Naive thymus-derived CD4-positive, alpha-beta T cell (primary cell): ENCODE results near the gene CLSTN1. TPM values are rescaled to one million over a fixed set of nuclear protein-coding genes. Genes with fewer than 3 reads are reported as not detected.
A peak's percentile ranks its signal among the peaks of the same experiment; 100 is the strongest.

Source experiments
- ATAC-seq: fragments of 150-1000 bp; cut with Tn5 transposase; 2 replicates; pipeline ENCODE4 v1.10.0; 2021; ENCODE audit warnings: mild to moderate bottlenecking, moderate library complexity
- CTCF ChIA-PET: fragments of 350-600 bp; sonication (Branson Sonifier 250); formaldehyde crosslinking; loops from one replicate; lab custom pipeline; 2021; ENCODE audit warnings: antibody characterized with exemption; lab: Charles Lee
- POLR2A ChIA-PET: fragments of 350-600 bp; sonication (Branson Sonifier 250); formaldehyde crosslinking; loops from one replicate; lab custom pipeline; 2021; ENCODE audit warnings: antibody characterized with exemption, inconsistent platforms; lab: Charles Lee
- DNase-seq, 9 donors: peaks; one replicate each; pipeline versions ENCODE4 v3.0.0 to v3.0.0-alpha.2; 2020 to 2022; ENCODE audit warnings: mixed read lengths in 1 of 9
- H3K27ac ChIP-seq: one replicate; pipeline ENCODE4 v1.7.0; 2013; ENCODE audit warnings: mild to moderate bottlenecking, low read depth, low read length, moderate library complexity
- H3K27me3 ChIP-seq, 2 donors: one replicate each; pipeline ENCODE4 v1.7.0; 2013; ENCODE audit warnings: low read length in 2 of 2, mild to moderate bottlenecking in 2 of 2, moderate library complexity in 2 of 2; ENCODE audit not compliant: control insufficient read depth in 2 of 2, insufficient read depth in 2 of 2
- H3K36me3 ChIP-seq, 3 experiments: 1 replicate in 2 of 3; 2 replicates in 1 of 3; pipeline ENCODE4 v1.7.0; 2013; ENCODE audit warnings: low read length in 3 of 3, mild to moderate bottlenecking in 3 of 3, moderate library complexity in 1 of 3; ENCODE audit not compliant: insufficient read depth in 3 of 3, control insufficient read depth in 2 of 3
- H3K4me1 ChIP-seq, 2 donors: one replicate each; pipeline ENCODE4 v1.7.0; 2013; ENCODE audit warnings: low read length in 2 of 2, mild to moderate bottlenecking in 2 of 2, moderate library complexity in 1 of 2; ENCODE audit not compliant: control insufficient read depth in 2 of 2, insufficient read depth in 2 of 2
- H3K4me3 ChIP-seq: 2 replicates; pipeline ENCODE4 v1.7.0; 2013; ENCODE audit warnings: mild to moderate bottlenecking, low read length
- H3K9me3 ChIP-seq, 3 experiments: 1 replicate in 2 of 3; 2 replicates in 1 of 3; pipeline ENCODE4 v1.7.0; 2013; ENCODE audit warnings: low read length in 3 of 3; ENCODE audit not compliant: control insufficient read depth in 2 of 3
- H3K27ac Mint-ChIP-seq, 9 donors: one replicate each; pipeline ENCODE4 v1.8.0; 2020 to 2022; ENCODE audit warnings: mixed read lengths in 9 of 9, mild to moderate bottlenecking in 8 of 9, moderate library complexity in 5 of 9, inconsistent platforms in 2 of 9
- H3K27me3 Mint-ChIP-seq, 5 donors: one replicate each; pipeline ENCODE4 v1.8.0; 2021 to 2022; ENCODE audit warnings: mixed read lengths in 5 of 5, mild to moderate bottlenecking in 1 of 5
- H3K36me3 Mint-ChIP-seq, 5 donors: one replicate each; pipeline ENCODE4 v1.8.0; 2020 to 2022; ENCODE audit warnings: mixed read lengths in 5 of 5, mild to moderate bottlenecking in 3 of 5, inconsistent platforms in 1 of 5
- H3K4me1 Mint-ChIP-seq, 7 donors: one replicate each; pipeline ENCODE4 v1.8.0; 2020 to 2022; ENCODE audit warnings: mixed read lengths in 7 of 7, mild to moderate bottlenecking in 3 of 7, inconsistent platforms in 1 of 7
- H3K4me3 Mint-ChIP-seq, 10 donors: one replicate each; pipeline ENCODE4 v1.8.0; 2020 to 2022; ENCODE audit warnings: mild to moderate bottlenecking in 10 of 10, mixed read lengths in 10 of 10, moderate library complexity in 6 of 10, inconsistent platforms in 2 of 10
- H3K9me3 Mint-ChIP-seq, 11 donors: one replicate each; pipeline ENCODE4 v1.8.0; 2020 to 2022; ENCODE audit warnings: mixed read lengths in 11 of 11, mild to moderate bottlenecking in 4 of 11, inconsistent platforms in 1 of 11, moderate library complexity in 1 of 11
- intact Hi-C, 2 donors: fragments of 100-400 bp; cut with micrococcal nuclease; formaldehyde crosslinking; loops; one replicate each; pipeline ENCODE4 v1.15.1; 2023
- polyA plus RNA-seq, 2 donors: library from polyadenylated mRNA; unstranded; fragments of 300-500 nt; fragmentation: Illumina TruSeq; gene quantifications; one replicate each; pipeline ENCODE4 v1.2.3, GENCODE V29; 2021
- total RNA-seq, 6 experiments: library from RNA in 5 of 6; stranded (reverse) in 5 of 6; gene quantifications; 1 replicate in 5 of 6; 2 replicates in 1 of 6; pipeline ENCODE4 v1.2.3 and lab custom pipeline; 2021 to 2026

The CLSTN1 gene
- total and polyA plus RNA-seq, 7 experiments from 2014 or later = 16.9 to 116 (median 78.3) TPM

DNA sequence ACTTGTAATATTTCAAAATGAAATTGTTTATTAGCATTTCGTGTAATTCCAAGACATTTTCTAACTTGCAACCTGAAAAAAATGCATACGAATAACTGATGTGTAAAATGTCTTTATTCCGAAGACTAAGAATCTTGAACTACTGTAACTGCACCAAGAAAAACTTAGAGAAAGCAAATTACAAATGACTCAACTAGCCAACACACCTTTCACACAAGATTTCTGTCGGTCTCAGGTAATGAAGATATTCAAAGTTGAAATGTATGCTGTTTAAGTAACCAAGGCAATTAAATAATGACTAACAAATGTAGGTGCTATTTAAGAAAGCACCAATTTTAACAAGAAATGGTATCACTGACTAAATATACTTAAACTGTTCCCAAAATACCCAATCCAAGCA lies 2.1 kb downstream of the CLSTN1 start:
- peak overlapping the region in 9 of 10 donors; percentile 95 to 99 (median 98) for H3K4me3 Mint-ChIP-seq
- peaks cover 0 to 2% (median 0%) of the 10 kb centered on the region in 11 donors for H3K9me3 Mint-ChIP-seq
- POLR2A ChIA-PET = interaction anchor here (0.8 to 0.9 kb wide), 2 partner anchors 17 to 29 kb away, joined by 3 to 9 read pairs; no protein-coding TSS in a partner anchor
- peaks cover 0 to 8% (median 0%) of the 10 kb centered on the region in 5 donors for H3K36me3 Mint-ChIP-seq
- CTCF ChIA-PET = interaction anchor here (1.4 kb wide), 1 partner anchor 53 kb away, joined by 5 read pairs; no protein-coding TSS in a partner anchor
- H3K27me3 Mint-ChIP-seq = peaks cover 0 to under 1% (median 0%) of the 10 kb centered on the region in 5 donors
- Histone ChIP-seq H3K27me3 (no peaks in the 10 kb centered on the region), H3K4me1 (peaks cover 24 to 34% of the 10 kb centered on the region in 2 donors), H3K36me3 (peaks cover 0 to 3% (median 0%) of the 10 kb centered on the region in 3 experiments), H3K4me3 (no peak overlapping the region), H3K27ac (no peak overlapping the region), H3K9me3 (no peaks in the 10 kb centered on the region)
- H3K4me1 Mint-ChIP-seq = peaks cover 33 to 52% (median 49%) of the 10 kb centered on the region in 7 donors
- H3K27ac Mint-ChIP-seq = peak overlapping the region in 3 of 9 donors; percentile 24 to 97 (median 91)
- intact Hi-C loops = loop anchor here (2.0 to 10.0 kb wide), 3 partner anchors 21 to 947 kb away; partner anchors contain the start of gene ENO1 (in 1 of the 2)
- no peak for ATAC-seq
- DNase-seq = no peak

DNA sequence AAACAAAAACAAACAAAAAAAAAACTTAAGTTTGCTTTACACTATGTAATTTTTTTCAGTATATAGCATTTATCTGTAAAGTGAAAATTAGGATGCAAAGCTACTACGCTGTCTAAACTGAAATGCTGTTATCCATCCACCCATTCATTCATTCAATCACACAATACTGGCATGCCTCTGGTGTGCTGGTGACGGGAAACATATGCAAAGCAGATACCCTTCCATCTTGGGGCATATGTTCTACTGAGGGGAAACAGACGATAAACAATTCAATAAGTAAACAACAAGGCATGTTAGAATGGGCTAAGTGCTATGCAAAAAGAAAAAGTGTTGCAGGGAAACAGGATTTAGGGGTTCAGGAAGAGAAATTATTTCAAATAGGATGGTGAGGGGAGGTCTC lies 3.2 kb downstream of the CLSTN1 start:
- Mint-ChIP-seq H3K27me3 (no peaks in the 10 kb centered on the region), H3K36me3 (peaks cover 0 to 12% (median 4%) of the 10 kb centered on the region in 5 donors), H3K9me3 (peaks cover 0 to 2% (median 0%) of the 10 kb centered on the region in 11 donors), H3K4me3 (peak overlapping the region in 7 of 10 donors; percentile 8 to 73 (median 49)), H3K27ac (no peak overlapping the region), H3K4me1 (peaks cover 34 to 51% (median 47%) of the 10 kb centered on the region in 7 donors)
- Histone ChIP-seq H3K4me3 (no peak overlapping the region), H3K27me3 (no peaks in the 10 kb centered on the region), H3K9me3 (no peaks in the 10 kb centered on the region), H3K27ac (no peak overlapping the region), H3K36me3 (peaks cover 0 to 3% (median 0%) of the 10 kb centered on the region in 3 experiments), H3K4me1 (peaks cover 24 to 34% of the 10 kb centered on the region in 2 donors)
- intact Hi-C loops = loop anchor here (5.0 to 10.0 kb wide), 2 partner anchors 103 to 946 kb away; partner anchors contain the start of gene ENO1 (in 1 of the 2)
- DNase-seq (no peak), ATAC-seq (no peak)
- ChIA-PET CTCF (interaction anchor here (1.8 kb wide), 1 partner anchor 194 kb away, joined by 5 read pairs; no protein-coding TSS in a partner anchor), POLR2A (interaction anchor here (0.7 kb wide), 1 partner anchor 427 kb away, joined by 3 read pairs; no protein-coding TSS in a partner anchor)

DNA sequence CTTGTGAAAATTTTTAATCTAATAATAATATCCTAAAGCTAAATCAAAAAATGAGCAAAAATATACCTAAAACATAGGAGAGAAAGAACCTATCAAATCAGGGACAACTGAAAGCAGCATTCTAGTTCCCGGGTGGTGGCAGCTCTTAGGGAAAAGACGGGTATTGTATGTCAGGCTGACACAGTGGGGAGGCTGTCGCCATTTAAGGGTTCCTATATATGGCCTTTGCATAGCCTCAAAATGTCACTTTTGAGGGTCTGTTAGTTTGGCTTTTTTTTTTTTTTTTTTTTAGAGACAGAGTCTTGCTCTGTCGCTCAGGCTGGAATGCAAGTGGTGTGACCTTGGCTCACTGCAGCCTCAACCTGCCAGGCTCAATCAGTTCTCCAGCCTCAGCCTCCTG lies 6.0 kb downstream of the CLSTN1 start:
- no peaks in the 10 kb centered on the region for H3K27me3 Mint-ChIP-seq
- H3K27me3 ChIP-seq = no peaks in the 10 kb centered on the region
- no peaks in the 10 kb centered on the region for H3K9me3 Mint-ChIP-seq
- no peak for ATAC-seq
- no peak for DNase-seq
- H3K27ac ChIP-seq = no peak overlapping the region
- peaks cover 0 to 10% (median 4%) of the 10 kb centered on the region in 5 donors for H3K36me3 Mint-ChIP-seq
- no peaks in the 10 kb centered on the region for H3K9me3 ChIP-seq
- H3K4me3 Mint-ChIP-seq = no peak overlapping the region
- ChIA-PET CTCF (interaction anchor here (0.6 kb wide), 1 partner anchor 678 kb away, joined by 3 read pairs; no protein-coding TSS in a partner anchor), POLR2A (no interaction called here)
- intact Hi-C loops = no loop called here
- H3K27ac Mint-ChIP-seq = no peak overlapping the region
- H3K36me3 ChIP-seq = no peaks in the 10 kb centered on the region
- peaks cover 34 to 52% (median 40%) of the 10 kb centered on the region in 7 donors for H3K4me1 Mint-ChIP-seq
- no peak overlapping the region for H3K4me3 ChIP-seq
- H3K4me1 ChIP-seq = peaks cover 10 to 24% of the 10 kb centered on the region in 2 donors

DNA sequence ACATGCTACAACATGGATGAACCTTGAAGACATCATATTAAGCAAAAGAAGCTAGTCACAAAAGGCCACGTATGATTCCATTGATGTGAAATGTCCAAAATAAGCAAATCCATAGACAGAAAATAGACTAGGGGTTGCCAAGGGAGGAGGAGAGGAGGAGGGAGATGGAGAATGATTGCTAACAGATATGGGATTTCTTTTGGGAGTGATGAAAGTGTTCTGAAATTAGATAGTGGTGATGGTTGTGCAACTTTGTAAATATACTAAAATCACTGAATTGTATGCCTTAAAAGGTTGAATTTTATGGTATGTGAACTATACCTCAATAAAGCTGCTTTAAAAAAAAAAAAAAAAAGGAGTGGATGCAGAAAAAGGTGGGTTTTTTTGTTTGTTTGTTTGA lies 7.6 kb downstream of the CLSTN1 start:
- intact Hi-C loops = no loop called here
- Mint-ChIP-seq H3K4me1 (peaks cover 26 to 46% (median 34%) of the 10 kb centered on the region in 7 donors), H3K27ac (peak overlapping the region in 1 of 9 donors; percentile 9), H3K4me3 (peak overlapping the region in 1 of 10 donors; percentile 27), H3K36me3 (peaks cover 0 to 9% (median 4%) of the 10 kb centered on the region in 5 donors), H3K9me3 (no peaks in the 10 kb centered on the region), H3K27me3 (no peaks in the 10 kb centered on the region)
- no peak overlapping the region for H3K4me3 ChIP-seq
- ATAC-seq = no peak
- H3K36me3 ChIP-seq = no peaks in the 10 kb centered on the region
- no peak overlapping the region for H3K27ac ChIP-seq
- no peak for DNase-seq
- H3K9me3 ChIP-seq = no peaks in the 10 kb centered on the region
- H3K4me1 ChIP-seq = peaks cover 0 to 11% of the 10 kb centered on the region in 2 donors
- no peaks in the 10 kb centered on the region for H3K27me3 ChIP-seq
- ChIA-PET CTCF (interaction anchor here (0.7 kb wide), 2 partner anchors 31 to 117 kb away, joined by 3 read pairs; no protein-coding TSS in a partner anchor), POLR2A (interaction anchor here (1.6 kb wide), 1 partner anchor 16 kb away, joined by 7 read pairs; no protein-coding TSS in a partner anchor)

DNA sequence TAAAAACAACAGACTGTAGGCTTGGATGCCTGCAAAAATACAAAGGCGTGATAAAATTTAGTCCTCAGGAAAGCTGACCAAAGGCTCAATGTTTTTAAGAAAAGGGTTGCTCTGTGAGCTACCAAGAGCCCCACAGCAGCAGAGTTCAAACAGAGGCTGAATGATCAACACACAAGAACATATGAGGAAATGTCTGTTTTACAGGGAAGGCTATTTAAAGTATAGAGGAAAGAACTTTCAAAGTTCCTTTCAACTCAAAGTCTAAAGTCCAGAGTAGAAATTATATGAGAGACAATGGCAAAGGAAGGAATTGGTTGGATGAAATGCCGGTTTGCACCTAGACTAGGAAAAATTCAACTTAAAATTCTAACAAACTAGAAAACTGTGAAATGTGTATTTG lies 8.6 kb downstream of the CLSTN1 start:
- ATAC-seq (no peak), DNase-seq (no peak)
- intact Hi-C loops = no loop called here
- Histone ChIP-seq H3K36me3 (no peaks in the 10 kb centered on the region), H3K27me3 (no peaks in the 10 kb centered on the region), H3K4me1 (peaks cover 0 to under 1% of the 10 kb centered on the region in 2 donors), H3K9me3 (no peaks in the 10 kb centered on the region), H3K27ac (no peak overlapping the region), H3K4me3 (no peak overlapping the region)
- POLR2A ChIA-PET = interaction anchor here (1.6 kb wide), 1 partner anchor 15 kb away, joined by 7 read pairs; no protein-coding TSS in a partner anchor
- Mint-ChIP-seq H3K27ac (peak overlapping the region in 1 of 9 donors; percentile 45), H3K4me1 (peaks cover 26 to 45% (median 35%) of the 10 kb centered on the region in 7 donors), H3K36me3 (peaks cover 0 to 6% (median 4%) of the 10 kb centered on the region in 5 donors), H3K4me3 (peak overlapping the region in 1 of 10 donors; percentile 14), H3K27me3 (no peaks in the 10 kb centered on the region), H3K9me3 (no peaks in the 10 kb centered on the region)
- CTCF ChIA-PET = no interaction called here

DNA sequence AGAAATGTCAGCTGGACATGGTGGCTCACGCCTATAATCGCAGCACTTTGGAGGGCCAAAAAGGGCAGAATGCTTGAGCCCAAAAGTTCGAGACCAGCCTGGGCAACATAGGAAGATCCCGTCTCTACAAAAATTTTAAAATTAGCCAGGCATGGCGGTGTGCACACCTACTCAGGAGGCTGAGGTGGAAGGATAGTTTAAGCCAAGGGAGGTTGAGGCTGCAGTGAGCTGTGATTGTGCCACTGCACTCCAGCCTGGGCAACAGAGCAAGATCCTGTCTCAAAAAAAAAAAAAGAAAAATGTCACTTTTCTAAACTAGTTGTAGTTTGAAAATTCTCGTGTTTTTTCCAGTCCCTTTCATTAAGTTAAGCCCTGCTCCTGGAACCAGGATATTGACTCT lies 9.1 kb downstream of the CLSTN1 start:
- Histone ChIP-seq H3K9me3 (no peaks in the 10 kb centered on the region), H3K4me1 (peaks cover 0 to under 1% of the 10 kb centered on the region in 2 donors), H3K4me3 (no peak overlapping the region), H3K27ac (no peak overlapping the region), H3K27me3 (no peaks in the 10 kb centered on the region), H3K36me3 (no peaks in the 10 kb centered on the region)
- DNase-seq = no peak
- Mint-ChIP-seq H3K27me3 (no peaks in the 10 kb centered on the region), H3K9me3 (no peaks in the 10 kb centered on the region), H3K27ac (peak overlapping the region in 1 of 9 donors; percentile 45), H3K36me3 (peaks cover 0 to 4% (median 4%) of the 10 kb centered on the region in 5 donors), H3K4me1 (peaks cover 27 to 45% (median 35%) of the 10 kb centered on the region in 7 donors), H3K4me3 (no peak overlapping the region)
- ChIA-PET POLR2A (interaction anchor here (0.6 to 0.7 kb wide), 2 partner anchors 17 to 20 kb away, joined by 3 to 4 read pairs; no protein-coding TSS in a partner anchor), CTCF (no interaction called here)
- ATAC-seq = no peak
- intact Hi-C loops = no loop called here
